HPDE6-E6E7 (cell line): Measurements from ENCODE around the gene KCNMB2.
"Not testable (repeated sequence)": the region's sequence is repeated elsewhere in the genome, so short reads cannot be mapped to it uniquely, and the experiment has no call there.

Experiments
- DNase-seq: peaks from one replicate; pipeline ENCODE4 v3.0.0; 2011; ENCODE audit warnings: missing footprints; ENCODE audit errors: extremely low spot score

KCNMB2 gene

DNA sequence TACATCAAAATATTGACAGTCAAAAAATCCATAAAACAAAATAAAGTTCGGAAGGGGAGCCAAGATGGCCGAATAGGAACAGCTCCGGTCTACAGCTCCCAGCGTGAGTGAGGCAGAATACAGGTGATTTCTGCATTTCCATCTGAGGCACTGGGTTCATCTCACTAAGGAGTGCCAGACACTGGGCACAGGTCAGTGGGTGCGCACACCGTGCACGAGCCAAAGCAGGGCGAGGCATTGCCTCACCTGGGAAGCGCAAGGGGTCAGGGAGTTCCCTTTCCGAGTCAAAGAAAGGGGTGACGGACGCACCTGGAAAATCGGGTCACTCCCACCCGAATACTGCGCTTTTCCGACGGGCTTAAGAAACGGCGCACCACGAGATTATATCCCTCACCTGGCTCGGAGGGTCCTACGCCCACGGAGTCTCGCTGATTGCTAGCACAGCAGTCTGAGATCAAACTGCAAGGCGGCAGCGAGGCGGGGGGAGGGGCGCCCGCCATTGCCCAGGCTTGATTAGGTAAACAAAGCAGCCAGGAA is 323.7 kb downstream of the KCNMB2 start:
- DNase-seq = not testable (repeated sequence)

DNA sequence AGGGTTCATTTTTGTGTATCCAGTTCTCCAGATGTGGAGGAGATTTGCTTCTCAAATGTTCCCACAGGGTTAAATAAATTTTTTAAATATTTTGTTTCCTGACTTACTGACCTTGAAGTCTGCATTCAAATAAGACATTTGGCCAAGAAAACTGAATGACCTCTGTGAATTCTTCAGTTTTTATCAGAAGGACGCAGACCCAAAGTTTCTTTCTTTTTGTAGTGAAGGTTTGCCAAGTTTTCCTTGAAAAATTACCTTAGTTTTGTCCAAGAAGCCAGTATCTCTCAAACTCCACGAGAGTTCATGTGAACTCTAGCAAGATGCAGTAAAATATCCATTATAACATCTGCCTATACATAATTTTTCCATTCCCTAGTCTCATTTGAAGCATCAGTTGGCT is 332.4 kb downstream of the KCNMB2 start:
- DNase-seq = no peak

DNA sequence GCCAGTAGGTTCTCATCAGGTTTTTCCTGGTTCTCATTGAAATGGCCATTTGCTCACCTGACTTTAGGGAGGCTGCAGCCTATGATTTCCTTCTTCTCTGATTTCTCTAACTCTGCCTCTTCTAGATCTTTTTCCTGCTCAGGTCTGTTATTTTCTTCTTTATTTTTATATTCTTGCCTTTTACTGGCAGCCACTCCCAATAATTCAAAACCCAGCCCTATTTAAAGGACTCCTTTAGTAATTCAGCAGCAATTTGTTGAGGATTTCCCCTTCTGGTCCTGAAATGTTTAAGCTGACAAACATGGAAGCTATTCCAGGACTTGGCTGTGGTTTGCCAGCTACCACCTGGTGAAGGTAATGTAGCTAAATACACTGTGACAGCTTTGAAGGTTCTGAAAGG is 333.8 kb downstream of the KCNMB2 start:
- no peak for DNase-seq

DNA sequence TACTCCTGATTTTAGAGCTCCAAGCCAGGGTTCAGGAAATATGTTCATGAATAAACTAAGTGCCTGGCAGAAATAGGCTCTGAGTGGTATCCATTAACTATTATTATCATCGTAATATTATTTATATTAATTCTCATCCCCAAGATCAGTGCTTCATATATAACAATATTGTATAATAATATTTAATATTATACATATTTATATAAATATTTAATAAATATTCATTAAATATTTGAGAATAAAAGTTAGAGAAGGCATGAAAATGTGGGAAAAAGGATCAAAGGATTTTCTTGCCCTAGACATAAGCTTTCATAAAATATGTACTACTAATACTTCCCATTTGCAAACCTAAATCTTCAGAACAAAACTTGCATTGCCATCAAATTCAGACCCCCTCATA is 338.9 kb downstream of the KCNMB2 start:
- DNase-seq = no peak

DNA sequence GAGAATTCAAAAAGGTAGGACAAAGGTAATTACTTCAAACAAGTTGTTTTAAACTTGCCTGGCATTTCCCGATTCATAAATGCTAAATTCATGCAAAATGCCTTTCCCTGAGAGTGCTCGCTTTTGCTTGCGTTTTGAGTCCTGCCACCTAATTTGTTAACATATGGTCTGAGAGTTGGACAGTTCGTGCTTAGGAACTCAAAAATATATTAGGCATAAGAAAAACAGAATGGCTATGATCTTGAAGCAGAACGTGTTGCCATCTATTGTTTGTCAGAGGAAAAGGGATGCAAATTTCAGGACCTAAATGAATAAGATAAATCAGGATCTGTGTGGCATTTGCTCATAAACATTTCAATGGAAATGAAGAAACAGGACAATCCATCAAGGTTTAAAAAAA is 339.6 kb downstream of the KCNMB2 start:
- DNase-seq = no peak

DNA sequence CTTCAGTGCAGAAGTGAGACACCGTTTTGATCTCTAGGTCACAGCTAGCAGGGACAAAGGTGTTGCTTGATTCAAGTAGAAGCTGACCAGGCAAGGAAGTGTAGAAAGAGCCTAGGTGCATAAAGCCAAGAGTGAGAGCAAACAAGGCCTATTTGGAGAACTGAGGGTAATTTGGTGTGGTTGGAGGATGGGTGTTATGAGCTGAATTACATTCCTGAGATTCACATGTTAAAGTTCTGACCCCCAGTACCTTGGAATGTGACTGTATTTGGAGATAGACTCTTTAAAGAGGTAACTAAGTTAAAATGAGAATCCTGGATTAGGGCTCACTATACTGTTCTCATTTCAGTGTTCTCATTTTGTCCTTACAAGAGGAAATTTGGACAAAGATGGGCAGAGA is 344.0 kb downstream of the KCNMB2 start:
- DNase-seq = no peak
